OCI-LY3 (cell line): Measurements from ENCODE around the gene EME1.

ENCODE experiments used
- H2AFZ ChIP-seq: fragments of 200-600, 300-600 bp; shearing (Covaris generic); 2 replicates; pipeline ENCODE4 v1.6.0; 2014; ENCODE audit warnings: antibody characterized with exemption, low read depth, low read length
- H3K27ac ChIP-seq: fragments of 200-600, 300-600 bp; sonication (generic); 2 replicates; pipeline ENCODE4 v1.5.1; 2014; ENCODE audit warnings: mild to moderate bottlenecking, low read length, moderate library complexity, mixed read lengths
- H3K27me3 ChIP-seq: fragments of 200-600, 300-600 bp; sonication (generic); 2 replicates; pipeline ENCODE4 v1.6.1; 2014; ENCODE audit warnings: low read depth, low read length, mixed read lengths
- H3K36me3 ChIP-seq: fragments of 200-600, 300-600 bp; sonication (generic); replicated peaks from 2 replicates; pipeline ENCODE3; 2014; ENCODE audit warnings: low read depth, low read length, mixed read lengths
- H3K4me1 ChIP-seq: fragments of 300-600, 200-600 bp; sonication (generic); 2 replicates; pipeline ENCODE4 v1.6.1; 2014; ENCODE audit warnings: low read length, mixed read lengths
- H3K4me2 ChIP-seq: fragments of 200-600, 300-600 bp; sonication (generic); 2 replicates; pipeline ENCODE4 v1.6.1; 2014; ENCODE audit warnings: low read length, mixed read lengths
- H3K4me3 ChIP-seq: fragments of 300-600, 200-600 bp; sonication (generic); 2 replicates; pipeline ENCODE4 v1.5.1; 2014; ENCODE audit warnings: antibody characterized with exemption, mild to moderate bottlenecking, low read length, moderate library complexity
- H3K79me2 ChIP-seq: fragments of 300-600, 200-600 bp; shearing (Covaris generic); 2 replicates; pipeline ENCODE4 v1.6.1; 2014; ENCODE audit warnings: mild to moderate bottlenecking, low read length, mixed read lengths
- H3K9ac ChIP-seq: fragments of 300-600, 200-600 bp; shearing (Covaris generic); 2 replicates; pipeline ENCODE4 v1.6.0; 2014; ENCODE audit warnings: mild to moderate bottlenecking, low read length, moderate library complexity
- H3K9me3 ChIP-seq: fragments of 200-600, 300-600 bp; shearing (Covaris generic); 2 replicates; pipeline ENCODE4 v1.6.1; 2014; ENCODE audit warnings: low read length, mixed read lengths; ENCODE audit not compliant: insufficient read depth
- H4K20me1 ChIP-seq: fragments of 200-600, 300-600 bp; sonication (generic); 2 replicates; pipeline ENCODE4 v1.6.1; 2016; ENCODE audit warnings: low read length, mixed read lengths; ENCODE audit not compliant: insufficient read depth
- EZH2phosphoT487 ChIP-seq: fragments of 200-600 bp; shearing (Covaris generic); IDR thresholded peaks from 2 replicates; pipeline ENCODE4 v1.6.1; 2018; ENCODE audit warnings: antibody characterized with exemption, mixed run types, low read depth
- TF ChIP-seq, protein P1 (sequence below): fragments of 200-600, 300-600 bp; sonication (generic); IDR thresholded peaks from 2 replicates; pipeline ENCODE4 v1.5.1; 2014; ENCODE audit warnings: antibody characterized with exemption, low read length, low read depth

EME1 gene

GRCh38 chr17:50424246-50424995, 51.4 kb downstream of the EME1 start:
- H3K36me3 ChIP-seq: peaks cover 7% of the 10 kb centered on the region
- peak overlapping the region; percentile 73; the same call in 1 of the 2 replicates for H3K27ac ChIP-seq
- H3K79me2 ChIP-seq: peaks cover 29% of the 10 kb centered on the region
- H2AFZ ChIP-seq: no peak overlapping the region
- peaks cover 4% of the 10 kb centered on the region; the same call in 1 of the 2 replicates for H3K9me3 ChIP-seq
- peak overlapping the region; percentile 90; the same call in 1 of the 2 replicates for H3K9ac ChIP-seq
- peaks cover 52% of the 10 kb centered on the region for H3K4me1 ChIP-seq
- no peaks in the 10 kb centered on the region for H4K20me1 ChIP-seq
- no peaks in the 10 kb centered on the region for H3K27me3 ChIP-seq
- peak overlapping the region; percentile 98 for H3K4me2 ChIP-seq
- TF ChIP-seq, protein P1, sequence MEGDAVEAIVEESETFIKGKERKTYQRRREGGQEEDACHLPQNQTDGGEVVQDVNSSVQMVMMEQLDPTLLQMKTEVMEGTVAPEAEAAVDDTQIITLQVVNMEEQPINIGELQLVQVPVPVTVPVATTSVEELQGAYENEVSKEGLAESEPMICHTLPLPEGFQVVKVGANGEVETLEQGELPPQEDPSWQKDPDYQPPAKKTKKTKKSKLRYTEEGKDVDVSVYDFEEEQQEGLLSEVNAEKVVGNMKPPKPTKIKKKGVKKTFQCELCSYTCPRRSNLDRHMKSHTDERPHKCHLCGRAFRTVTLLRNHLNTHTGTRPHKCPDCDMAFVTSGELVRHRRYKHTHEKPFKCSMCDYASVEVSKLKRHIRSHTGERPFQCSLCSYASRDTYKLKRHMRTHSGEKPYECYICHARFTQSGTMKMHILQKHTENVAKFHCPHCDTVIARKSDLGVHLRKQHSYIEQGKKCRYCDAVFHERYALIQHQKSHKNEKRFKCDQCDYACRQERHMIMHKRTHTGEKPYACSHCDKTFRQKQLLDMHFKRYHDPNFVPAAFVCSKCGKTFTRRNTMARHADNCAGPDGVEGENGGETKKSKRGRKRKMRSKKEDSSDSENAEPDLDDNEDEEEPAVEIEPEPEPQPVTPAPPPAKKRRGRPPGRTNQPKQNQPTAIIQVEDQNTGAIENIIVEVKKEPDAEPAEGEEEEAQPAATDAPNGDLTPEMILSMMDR: no peak
- TF ChIP-seq EZH2phosphoT487: no peak
- H3K4me3 ChIP-seq: peak overlapping the region; percentile 88

- no peaks in the 10 kb centered on the region for H3K27me3 ChIP-seq
- peaks cover 7% of the 10 kb centered on the region for H3K36me3 ChIP-seq
- H3K9ac ChIP-seq: peak overlapping the region; percentile 90
- TF ChIP-seq EZH2phosphoT487: no peak
- TF ChIP-seq, protein P1: no peak
- H2AFZ ChIP-seq: no peak overlapping the region; the same call in 1 of the 2 replicates
- H3K4me3 ChIP-seq: peak overlapping the region; percentile 88
- H3K27ac ChIP-seq: peak overlapping the region; percentile 73
- H3K79me2 ChIP-seq: peaks cover 29% of the 10 kb centered on the region
- no peaks in the 10 kb centered on the region for H3K9me3 ChIP-seq
- H4K20me1 ChIP-seq: no peaks in the 10 kb centered on the region
- peak overlapping the region; percentile 98 for H3K4me2 ChIP-seq
- peaks cover 52% of the 10 kb centered on the region for H3K4me1 ChIP-seq
These were observed 52.1 kb downstream of the EME1 start for GRCh38 chr17:50424996-50425681.

DNA sequence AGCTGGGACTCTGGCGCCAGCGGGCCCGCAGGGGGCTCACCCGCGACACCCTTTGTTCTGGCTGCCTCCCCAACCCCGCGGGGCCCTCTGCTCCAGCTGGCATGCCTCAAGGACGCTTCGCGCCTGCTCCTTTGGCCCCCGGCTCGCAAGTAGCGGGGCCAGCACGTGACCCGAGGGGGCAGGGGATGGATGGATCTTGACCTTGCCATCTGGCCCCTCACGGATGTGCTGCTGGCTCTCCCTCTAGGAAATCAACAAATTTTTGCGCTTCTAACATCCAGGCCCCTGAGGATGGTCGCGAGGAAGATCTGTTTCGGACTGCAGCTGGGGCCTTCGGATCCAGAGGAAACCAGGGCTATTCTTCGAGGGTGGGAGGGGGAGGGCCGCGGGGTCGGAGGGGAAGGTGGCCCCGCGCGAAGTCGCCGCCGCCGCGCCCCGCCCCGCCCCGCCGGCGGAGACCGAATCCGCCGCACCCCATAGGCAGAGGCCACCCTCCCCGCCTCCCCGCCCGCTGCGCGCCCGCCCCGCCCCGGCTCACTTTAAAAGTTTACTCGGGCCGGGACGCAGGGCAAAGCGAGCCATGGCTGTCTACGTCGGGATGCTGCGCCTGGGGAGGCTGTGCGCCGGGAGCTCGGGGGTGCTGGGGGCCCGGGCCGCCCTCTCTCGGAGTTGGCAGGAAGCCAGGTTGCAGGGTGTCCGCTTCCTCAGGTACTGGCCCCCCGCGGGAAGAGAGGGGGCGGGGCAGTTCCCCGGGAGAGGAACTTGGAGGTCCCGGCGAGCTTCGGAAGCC, 52.8 kb downstream of the EME1 start, which contains the start of gene ACSF2:
ACSF2 (plus strand) TSS at position 537 of the 790 bp plus-strand sequence; CDS start at position 581, 44 bp downstream.
- peak within 1 kb of the TSS; percentile 82; the same call in 1 of the 2 replicates for H2AFZ ChIP-seq
- H3K27ac ChIP-seq: peak within 1 kb of the TSS; percentile 73
- H3K79me2 ChIP-seq: peaks cover 29% of the 10 kb centered on the region

More for the DNA sequence above, 52.8 kb downstream of the EME1 start, which contains the start of gene ACSF2:
- H4K20me1 ChIP-seq: no peaks in the 10 kb centered on the region
- H3K4me1 ChIP-seq: peaks cover 45% of the 10 kb centered on the region
- H3K9me3 ChIP-seq: no peaks in the 10 kb centered on the region
- TF ChIP-seq EZH2phosphoT487: no peak
- TF ChIP-seq, protein P1: no peak
- peak within 1 kb of the TSS; percentile 98 for H3K4me2 ChIP-seq
- peaks cover 7% of the 10 kb centered on the region for H3K36me3 ChIP-seq
- H3K9ac ChIP-seq: peak within 1 kb of the TSS; percentile 90
- H3K4me3 ChIP-seq: peak within 1 kb of the TSS; percentile 88
- no peaks in the 10 kb centered on the region for H3K27me3 ChIP-seq
